Stimulated activated naive CD4-positive, alpha-beta T cell treated with Interleukin-2 at 50 U/mL for 16 hours (primary cell): ENCODE data around the gene FAM13C.
"Not testable (repeated sequence)": the region's sequence is repeated elsewhere in the genome, so short reads cannot be mapped to it uniquely, and the experiment has no call there.

ENCODE experiments used
- DNase-seq: peaks from one replicate; lab custom pipeline; 2025; lab: John Stamatoyannopoulos, UW

The FAM13C gene

DNA sequence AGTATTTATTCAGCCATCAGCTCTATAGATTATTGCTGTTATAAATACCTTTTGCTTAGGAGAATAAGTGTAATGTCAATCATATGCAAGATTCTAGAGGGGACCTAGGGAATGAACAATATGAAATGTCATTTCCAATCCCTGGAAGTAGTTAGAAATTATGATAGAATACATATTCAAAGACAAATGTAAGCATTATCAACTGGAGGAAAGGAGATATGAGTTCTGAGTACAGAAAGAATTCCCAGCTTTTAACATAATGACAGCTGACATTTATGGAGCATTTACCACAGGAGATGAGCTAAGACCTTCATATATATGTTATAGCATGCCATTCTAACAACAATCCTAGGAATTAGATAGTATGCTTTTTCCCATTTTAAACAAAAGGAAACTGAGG lies 86.2 kb downstream of the FAM13C start:
- no peak for DNase-seq

DNA sequence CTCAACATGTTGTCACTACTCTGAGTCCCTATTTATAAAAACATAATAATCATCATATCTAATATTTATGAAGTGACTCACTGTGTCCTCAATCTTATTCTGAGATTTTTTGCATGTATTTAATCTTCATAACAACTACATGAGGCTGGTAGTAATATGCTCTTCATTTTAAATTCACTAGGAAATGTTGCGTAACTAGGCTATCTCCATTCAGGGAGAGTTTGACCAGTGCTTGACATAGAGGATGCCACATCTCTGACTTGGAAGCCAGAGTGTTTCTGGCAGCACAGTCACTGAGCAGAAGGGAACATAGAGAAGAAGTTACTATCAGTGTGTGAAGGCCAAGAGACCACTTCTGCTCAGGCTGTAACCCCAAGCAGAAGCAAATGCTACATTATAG lies 88.9 kb downstream of the FAM13C start:
- no peak for DNase-seq

DNA sequence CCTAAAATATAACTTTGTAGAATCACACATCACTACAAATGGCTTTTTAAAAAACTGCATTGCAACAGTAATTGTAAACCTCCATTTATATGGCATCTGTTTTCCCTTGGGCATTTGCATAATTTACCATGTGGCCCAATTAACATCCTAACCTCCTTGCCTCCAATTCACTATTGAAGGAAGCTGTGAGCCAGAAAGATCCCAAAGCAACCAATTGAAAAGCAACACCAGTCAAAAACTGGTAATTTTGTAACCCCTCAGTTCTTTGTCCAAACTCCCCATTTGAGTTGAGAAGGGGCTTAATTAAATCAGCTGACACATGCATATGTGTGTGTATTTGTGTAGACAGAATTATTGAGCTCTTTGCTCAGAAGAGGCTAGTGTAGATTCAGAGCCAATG lies 90.3 kb downstream of the FAM13C start:
- DNase-seq, result no peak

DNA sequence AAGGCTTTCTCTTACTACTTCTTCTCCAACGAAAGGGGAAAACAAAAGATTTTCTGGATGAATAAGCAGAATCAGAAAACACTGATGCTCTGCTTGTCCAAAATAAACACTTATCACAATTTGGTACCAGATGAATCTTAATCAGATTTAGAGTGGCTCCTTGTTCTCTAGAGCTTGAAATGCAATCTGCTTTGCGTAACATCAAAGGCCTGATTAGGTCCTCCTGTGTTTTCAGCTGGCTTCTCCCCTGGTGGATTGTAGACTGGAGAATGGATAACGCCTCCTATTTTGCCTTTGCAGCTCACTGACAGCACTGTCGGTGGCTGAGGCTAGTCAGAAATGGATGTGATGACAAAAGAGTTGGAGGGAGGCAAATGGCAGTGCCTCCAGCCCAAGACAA lies 91.2 kb downstream of the FAM13C start:
- no peak for DNase-seq

DNA sequence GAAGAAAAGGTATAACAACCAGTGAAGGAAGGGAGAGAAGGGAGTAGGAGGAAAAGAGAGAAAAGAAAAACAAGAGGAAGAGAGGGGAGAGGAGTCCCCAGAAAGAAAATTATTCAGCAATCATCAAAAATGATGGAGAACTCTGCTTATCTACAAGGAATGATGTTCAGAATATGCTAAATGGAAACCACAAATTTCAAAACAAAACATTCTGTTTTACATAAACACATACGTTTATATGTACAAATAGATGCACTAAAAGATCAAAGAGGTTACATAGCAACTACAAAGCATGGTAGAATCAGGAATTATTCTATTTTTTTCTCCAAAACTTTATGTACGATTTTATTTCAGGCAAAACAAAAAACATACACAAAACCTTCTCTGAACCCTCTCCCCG lies 91.9 kb downstream of the FAM13C start:
- no peak for DNase-seq

DNA sequence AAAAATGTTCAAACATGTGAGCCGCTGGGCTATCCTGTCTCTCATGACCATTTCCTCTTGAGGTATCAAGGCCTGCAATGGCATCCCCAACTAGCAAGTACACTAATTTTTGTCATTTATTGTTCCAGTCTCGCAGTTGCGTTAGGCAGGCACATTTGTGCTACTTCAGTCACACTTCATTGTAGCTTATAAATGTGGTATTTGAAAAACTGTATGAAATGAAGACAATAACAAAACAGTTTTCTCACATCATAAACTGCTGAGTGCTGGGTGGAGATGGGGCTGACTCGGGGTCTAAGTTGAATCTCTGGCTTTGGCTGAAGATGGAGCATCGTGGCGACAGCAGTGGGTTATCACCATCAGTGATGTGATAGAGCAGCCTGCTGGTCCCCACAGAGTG lies 92.7 kb downstream of the FAM13C start:
- DNase-seq, result no peak

DNA sequence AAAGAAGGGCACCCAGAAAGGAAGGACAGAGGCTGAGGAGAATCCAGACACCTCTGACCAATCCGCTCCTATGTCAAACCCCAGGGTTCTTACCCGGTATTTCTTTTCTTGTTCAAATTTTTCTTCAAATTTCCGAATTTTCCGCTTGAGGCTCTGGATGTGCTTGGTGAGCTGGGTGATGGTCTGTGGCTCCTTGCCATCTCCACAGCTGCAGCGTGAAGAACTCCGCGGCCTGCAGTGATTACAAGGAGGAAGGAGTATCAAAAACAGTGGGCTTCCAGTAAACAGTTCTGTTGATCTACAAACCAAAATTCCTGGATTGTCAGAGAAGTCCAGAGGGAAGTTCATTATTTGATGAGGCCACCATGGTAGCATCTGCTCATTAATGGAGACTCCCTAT lies 93.9 kb downstream of the FAM13C start:
- no peak for DNase-seq

DNA sequence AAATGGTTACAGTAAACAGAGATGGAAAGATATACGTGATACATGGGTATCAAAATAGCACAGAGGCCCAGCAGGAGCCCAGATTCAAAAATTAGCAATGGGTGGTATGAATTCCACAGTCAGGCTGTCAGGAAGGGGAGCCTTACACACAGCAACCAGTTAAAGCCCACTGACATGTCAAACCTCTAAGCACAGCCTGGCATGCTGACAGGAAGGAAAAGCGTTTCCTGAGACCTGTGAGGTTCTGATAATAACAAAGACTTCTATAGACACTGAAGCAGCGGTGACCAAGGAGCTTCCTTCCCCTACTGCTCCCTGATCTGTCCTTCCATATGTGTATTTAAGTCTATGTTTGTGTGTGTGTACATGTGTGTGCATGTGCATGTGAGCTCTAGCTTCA lies 96.0 kb downstream of the FAM13C start:
- no peak for DNase-seq

DNA sequence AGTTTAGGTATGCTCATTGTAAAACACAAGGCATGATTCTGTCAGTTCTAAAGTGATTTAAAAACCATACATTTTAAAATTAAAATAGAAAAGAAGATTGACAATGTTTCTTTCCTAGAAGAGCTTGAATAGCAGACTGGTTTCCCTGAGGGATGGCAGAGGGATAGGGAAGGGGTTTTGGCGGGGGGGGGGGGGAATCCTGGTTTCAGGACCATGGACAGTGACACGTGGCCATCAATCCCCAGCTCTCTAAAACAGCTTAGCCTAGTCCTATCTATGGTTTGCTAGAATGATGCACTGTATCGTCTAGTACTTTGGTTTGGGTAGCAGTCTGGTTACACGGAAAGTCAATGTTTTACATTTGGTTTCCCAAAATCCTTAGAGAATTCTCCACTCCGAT lies 97.2 kb downstream of the FAM13C start:
- DNase-seq, result no peak

DNA sequence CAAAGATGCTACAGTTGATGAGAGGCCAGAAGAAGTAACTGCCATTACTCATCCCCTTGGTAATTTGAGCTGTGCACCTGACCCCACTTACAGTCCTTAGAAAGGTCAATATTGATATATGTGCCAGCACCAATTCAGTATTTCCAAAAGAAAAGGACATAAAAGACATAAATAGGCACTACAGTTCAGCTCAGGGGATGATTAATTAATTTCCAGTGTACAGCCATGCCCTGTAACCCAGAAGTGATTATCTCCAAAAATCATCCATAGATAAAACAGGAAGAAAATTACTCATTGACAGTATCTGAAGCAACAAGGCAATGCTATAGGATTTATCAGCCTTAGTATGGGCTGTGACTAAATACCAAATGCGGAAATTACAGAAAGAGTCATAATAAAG lies 103.5 kb downstream of the FAM13C start:
- no peak for DNase-seq

DNA sequence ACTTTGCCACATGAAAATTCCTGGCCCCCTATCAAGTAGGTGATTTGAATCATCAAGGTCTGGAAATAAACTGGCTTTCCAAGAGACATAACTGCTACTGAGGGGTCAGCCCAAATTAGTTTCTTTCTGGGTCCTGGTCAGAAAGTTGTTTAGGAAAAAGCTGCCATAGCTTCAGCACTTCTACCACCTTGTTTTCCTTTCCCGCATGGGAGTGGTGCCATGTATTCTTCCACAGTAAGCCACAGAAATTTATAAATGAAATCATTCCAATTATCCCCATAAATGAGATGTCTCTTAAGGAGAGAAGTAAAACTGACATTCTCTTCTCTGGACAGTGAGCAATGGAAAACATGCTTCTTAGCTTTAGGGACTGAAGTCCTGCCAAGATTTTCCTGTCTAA lies 105.1 kb downstream of the FAM13C start:
- DNase-seq, result no peak

DNA sequence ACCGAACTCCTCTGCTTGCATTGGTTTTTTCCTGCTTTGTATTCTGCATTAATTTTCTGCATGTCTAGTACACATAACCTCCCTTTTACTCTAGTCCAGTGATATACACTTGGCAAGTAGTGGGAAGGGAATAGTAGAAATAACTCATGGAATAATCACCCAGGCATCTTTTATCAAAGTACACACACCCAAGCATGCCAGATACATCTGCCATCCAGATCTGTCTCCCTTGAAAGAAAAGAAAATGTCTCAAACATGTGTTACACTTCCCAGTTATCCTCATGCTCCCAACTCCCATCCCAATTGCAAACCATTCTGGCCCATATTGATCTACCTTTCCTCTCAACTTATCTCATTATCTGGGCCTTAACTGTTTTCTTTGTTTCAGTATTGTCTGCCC lies 106.9 kb downstream of the FAM13C start:
- DNase-seq, result no peak

DNA sequence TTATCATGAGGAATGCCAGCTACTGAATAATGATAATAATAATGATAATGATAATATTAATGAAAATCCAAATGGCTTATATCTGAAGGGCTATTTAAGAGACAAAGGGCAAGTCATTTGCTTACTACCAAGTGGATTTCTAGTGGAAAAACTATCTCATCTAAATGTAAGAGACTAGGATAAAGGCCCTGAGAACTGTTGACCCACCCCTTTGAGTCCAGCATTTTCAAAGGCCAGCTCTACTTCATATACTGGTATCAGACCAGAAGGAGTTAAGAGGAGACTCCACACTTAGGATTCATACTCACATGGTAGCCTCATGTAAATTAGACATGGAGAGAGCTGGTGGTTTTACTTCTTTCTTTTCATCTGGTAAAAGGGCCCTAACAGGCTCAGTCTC lies 109.9 kb downstream of the FAM13C start:
- no peak for DNase-seq

DNA sequence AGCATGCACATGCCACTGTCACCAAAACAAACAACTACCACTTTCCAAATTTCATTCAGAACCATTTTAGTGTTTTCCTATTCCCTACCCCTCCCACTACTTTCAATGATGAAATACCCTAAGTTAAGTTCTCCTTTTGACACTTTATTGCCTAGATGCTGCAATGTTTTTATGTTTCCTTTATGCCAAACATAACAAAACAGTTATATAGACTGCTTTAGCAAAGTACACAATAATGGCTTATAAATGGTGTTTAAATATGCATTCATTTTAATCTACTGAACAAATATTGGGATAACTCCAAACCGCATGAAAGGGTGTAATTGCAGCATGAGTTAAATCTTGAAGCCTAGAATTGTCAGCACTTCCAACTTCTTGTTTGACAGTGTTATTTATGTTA lies 116.7 kb downstream of the FAM13C start:
- DNase-seq, result no peak

DNA sequence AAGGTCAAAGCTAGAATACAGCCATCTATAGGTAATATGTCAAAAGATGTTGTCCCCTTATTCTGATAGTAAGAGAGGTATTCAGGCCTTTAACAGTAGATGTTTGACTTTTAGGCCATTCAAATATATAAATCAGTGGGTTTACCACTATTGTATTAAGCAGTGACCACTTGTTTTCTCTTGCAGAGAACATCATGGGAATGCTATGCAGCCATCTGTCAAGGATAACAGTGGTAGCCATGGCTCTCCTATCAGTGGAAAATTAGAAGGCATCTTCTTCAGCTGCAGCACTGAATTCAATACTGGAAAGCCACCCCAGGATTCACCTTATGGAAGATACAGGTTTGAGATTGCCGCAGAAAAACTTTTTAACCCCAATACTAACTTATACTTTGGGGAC lies 117.5 kb downstream of the FAM13C start:
- no peak for DNase-seq

DNA sequence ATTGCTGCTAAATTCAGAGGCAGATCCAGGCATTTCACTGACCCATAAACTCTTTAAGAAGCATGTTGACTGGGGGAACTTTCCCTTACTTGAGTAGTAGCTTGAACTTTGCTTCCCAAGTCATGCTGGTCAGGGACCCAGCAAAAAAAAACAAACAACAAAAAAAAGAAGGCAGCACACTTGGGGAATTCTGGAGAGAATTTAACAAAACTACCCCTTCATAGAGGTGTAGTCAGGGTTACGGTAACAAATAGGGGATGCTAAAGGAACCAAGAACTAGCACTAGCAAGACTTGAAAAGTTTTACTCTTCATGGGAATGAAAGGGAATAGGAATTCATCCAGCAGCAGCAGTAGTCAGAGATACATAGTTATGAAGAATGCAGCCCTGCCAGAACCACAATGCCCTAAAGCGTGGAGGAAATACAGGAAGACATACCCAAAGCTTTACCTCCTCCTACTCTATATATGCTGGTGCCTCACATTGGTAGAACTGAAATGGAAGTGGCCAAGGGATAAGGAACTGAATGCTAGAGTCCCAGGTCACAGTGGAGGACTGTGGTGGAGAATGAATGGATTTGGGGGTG lies 118.6 kb downstream of the FAM13C start:
- no peak for DNase-seq

DNA sequence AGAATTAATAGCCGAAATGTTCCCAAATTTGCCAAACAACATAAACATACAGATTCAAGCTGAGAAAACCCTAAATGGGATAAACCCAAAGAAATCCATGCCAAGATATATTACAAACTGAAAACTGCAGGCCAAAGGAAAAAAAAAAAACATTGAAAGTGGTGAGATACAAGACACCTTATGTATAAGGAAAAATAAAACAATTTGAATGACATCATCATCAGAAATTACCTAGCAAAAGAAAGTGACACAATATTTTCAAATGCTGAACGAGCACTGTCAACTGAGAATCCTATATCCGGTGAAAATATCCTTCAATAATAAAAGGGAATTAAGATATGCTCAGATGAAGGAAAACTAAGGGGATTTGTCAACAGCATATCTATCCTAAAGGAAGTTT lies 119.4 kb downstream of the FAM13C start:
- no peak for DNase-seq

DNA sequence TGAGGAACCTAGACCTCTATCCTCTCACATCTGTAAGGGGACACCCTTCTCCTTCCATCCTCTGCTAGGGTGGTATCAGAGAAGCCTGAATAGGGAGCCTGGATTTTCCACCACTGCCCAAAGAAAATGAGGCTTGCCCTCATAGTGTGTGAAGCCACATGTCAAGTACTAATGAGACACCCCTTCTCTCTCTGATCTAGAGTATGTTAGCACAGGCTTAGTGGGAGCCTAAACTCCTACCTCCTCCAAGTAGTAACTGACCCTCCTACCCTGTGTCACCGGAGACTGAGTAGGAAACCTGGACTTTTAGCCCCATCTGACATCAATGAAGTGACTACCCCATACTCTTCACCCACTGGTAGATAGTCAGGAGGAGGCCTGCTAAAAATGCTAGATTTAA lies 120.3 kb downstream of the FAM13C start:
- DNase-seq, result no peak

DNA sequence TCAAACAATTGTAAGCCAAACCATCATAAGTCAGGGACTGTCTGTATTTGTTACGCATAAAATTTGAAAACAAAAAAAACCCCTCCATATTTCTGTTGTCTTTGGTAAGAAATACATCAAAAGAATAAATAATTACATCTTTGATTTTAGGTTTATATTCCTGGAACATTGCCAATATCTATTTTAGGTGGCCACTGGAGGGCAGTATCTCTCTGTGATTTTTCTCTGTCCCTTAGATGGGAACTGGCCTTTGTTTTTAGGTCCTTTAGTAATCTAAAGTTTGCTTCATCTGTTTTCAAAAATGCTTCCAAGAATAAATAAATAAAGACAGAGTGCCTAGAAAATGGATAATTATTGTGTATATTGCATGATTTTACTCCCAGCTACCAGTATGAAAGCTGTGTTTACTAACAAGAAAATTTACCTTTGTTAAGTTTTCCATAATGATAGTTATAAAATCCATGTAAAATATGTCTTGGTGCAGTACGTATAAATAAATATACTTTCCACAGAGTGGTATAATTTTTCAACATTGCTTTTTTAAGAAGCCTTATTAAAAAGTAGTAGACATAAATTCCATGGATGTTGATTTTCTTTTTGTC lies 121.7 kb downstream of the FAM13C start:
- DNase-seq, result no peak

DNA sequence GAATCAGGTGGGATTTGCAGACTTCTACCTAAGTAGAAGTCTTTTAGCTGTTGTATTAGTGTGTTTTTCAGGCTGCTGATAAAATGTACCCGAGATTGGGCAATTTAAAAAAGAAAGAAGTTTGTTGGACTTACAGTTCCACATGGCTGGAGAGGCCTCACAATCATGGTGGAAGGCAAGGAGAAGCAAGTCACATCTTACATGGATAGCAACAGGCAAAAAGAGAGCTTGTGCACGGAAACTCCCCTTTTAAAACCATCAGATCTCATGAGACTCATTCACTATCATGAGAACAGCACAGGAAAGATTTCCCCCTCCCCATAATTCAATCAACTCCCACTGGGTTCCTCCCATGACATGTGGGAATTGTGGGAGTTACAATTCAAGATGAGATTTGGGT lies 123.2 kb downstream of the FAM13C start:
- DNase-seq, result not testable (repeated sequence)

DNA sequence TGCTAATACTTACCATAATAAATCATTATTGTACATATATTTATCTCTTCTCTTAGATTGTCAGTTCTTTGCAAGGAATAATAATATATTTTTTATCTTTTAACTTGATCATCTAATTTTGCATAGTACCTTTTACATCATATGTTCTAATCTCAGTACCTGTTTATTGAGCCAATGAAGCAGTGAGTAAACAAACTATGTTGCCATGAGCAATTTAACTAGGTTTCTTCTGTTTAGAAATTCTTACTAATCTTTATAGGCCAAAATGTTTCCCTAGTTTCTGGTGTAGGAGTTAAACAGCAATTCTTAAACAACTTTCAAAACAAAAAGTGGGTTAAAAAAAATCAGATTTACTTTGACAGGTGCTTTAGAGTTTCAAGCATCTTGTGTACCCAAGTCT lies 124.6 kb downstream of the FAM13C start:
- no peak for DNase-seq

DNA sequence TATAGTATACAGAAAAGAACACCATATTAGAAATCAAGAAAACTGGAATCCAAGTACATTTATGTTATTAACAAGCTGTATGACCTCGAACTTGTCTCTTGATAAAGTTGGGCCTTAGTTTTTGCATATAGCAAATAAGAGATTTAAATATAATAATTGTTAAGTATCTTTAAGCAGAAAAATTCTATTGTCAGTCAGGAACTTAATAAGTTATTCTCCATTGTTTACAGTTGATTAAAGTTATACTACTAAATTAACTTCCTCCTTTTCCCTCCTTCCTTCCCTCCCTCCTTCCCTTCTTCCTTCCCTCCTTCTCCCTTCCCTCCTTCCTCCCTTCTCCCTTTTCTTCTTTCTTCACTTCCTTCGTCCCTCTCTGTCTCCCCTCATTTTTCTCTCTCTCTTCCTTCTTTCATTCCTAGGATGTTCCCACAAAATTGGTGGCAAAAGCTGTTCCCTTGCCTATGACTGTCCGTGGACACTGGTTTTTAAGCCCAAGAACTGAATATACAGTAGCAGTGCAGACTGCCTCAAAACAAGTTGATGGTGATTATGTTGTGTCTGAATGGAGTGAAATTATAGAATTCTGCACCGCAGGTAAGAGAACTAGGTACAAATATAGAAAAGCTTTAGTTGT lies 126.2 kb downstream of the FAM13C start:
- DNase-seq, result no peak

DNA sequence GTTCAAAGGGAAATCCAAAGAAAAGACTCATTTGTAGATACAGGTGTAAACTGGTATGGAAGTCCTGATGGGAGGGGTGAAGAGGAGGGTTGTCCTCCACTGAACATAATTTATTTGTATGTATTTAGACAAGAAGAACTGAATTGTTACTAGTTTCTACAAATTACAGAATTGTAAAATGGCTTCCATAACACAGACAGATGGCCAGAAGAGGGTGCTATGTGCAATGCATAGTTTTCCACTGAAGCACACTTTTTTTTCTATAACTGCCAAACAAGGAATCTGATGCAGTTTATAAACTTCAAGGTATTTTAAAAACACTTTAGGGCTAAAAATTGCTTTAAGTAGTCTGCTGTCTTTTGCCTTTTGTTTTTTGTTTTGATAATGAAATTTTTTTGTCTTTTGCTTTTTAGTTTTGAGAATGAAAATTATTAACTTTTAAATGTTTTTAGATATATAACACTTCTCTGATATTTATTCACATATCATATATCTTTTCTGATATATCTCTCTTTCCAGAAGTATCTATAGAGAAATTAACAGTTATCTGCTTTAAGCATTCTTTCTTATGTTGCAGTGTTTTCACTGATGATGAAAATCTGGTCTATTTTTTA lies 127.4 kb downstream of the FAM13C start:
- no peak for DNase-seq

DNA sequence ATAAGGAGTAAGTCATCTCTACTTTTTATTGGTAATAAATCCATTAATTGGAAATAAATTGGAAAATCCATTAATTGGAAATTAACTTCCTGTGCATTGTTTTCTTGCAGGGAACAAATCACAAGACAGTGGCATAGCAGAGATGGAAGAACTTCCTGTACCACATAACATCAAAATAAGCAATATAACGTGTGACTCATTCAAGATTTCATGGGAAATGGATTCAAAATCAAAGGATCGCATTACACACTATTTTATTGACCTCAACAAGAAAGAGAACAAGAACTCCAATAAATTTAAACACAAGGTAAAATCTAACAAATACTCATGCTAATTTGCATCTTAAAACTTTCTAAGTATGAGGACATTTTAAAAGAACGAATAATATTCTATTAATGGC lies 128.2 kb downstream of the FAM13C start:
- no peak for DNase-seq
